ENCODE results near the gene SLCO2A1. TPM values are rescaled to one million over a fixed set of nuclear protein-coding genes. Genes with fewer than 3 reads are reported as not detected.

SLCO2A1 gene
- total RNA-seq, 1 experiment from 2014 or later, result not detected

DNA sequence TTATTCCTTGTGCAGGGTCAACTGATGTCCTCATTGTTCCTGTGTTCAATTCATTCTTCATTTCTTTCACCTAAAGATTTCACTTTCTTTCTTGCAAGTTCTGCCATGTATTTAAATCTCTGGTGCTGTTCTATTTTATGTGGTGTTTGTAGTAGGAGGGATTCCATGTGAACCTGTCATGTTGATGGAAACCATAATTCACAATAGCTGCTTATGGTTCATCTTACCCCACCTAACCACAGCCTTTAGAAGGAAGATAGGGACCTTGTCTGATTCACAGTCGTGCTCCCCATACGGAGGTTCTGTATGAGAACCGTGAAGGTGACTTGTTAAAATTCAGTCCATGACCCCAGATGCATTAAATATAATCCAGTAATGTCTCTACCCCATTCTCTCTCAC lies 21.9 kb downstream of the SLCO2A1 start:
- Histone ChIP-seq H3K4me3 (no peak overlapping the region), H3K27ac (no peak overlapping the region), H3K27me3 (no peaks in the 10 kb centered on the region), H3K4me1 (peaks cover 11% of the 10 kb centered on the region; the same call in 1 of the 2 replicates), H3K36me3 (no peaks in the 10 kb centered on the region), H3K9me3 (replicated peaks) (peaks cover 8% of the 10 kb centered on the region)
- no peak for DNase-seq

DNA sequence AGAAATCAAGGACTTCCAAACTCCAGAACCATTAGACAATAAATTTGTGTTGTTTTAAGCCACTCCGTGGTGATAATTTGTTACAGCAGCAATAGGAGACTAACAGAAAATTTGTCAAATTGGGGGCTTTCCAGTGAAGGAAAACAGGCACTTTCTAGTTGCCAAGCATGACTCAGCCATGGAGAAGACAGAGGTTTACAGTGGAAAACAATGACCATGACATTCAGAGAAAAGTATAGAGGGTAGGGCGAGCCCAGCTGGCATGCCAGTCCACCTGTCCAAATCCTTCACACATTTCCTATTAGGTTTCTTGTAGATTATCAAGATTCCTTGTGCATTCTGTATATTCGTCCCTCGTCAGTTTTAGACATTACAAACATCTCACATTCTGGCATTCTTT lies 24.9 kb downstream of the SLCO2A1 start:
- H3K4me3 ChIP-seq, result no peak overlapping the region
- DNase-seq, result peak; percentile 74 to 86
- H3K27me3 ChIP-seq, result no peaks in the 10 kb centered on the region
- H3K9me3 ChIP-seq (replicated peaks), result peaks cover 8% of the 10 kb centered on the region
- no peaks in the 10 kb centered on the region for H3K36me3 ChIP-seq
- peak overlapping the region; percentile 60 for H3K27ac ChIP-seq
- peaks cover 11% of the 10 kb centered on the region; the same call in 1 of the 2 replicates for H3K4me1 ChIP-seq

DNA sequence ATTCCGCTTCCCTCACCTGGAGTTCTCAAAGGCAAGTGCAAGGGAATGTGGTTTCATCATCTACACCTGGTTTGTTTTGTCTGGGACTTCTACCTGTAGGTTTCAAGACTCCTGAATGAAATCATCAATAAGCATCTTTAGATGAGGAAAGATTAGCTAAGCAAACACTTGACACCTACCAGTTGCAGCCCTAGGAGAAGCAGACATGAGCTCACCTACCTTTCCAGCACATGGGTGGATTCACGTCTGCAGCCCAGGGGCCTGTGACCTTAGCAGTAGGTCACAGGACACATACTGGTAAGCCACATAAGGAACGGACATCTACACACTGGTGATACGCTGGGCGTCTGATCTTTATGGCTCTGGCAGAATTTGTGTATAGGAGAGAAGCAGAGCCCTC lies 26.7 kb downstream of the SLCO2A1 start:
- no peaks in the 10 kb centered on the region for H3K36me3 ChIP-seq
- no peak overlapping the region for H3K27ac ChIP-seq
- H3K9me3 ChIP-seq (replicated peaks), result peaks cover 8% of the 10 kb centered on the region
- no peak overlapping the region for H3K4me3 ChIP-seq
- no peak for DNase-seq
- peaks cover under 1% of the 10 kb centered on the region; the same call in 1 of the 2 replicates for H3K4me1 ChIP-seq
- no peaks in the 10 kb centered on the region for H3K27me3 ChIP-seq

- Histone ChIP-seq H3K4me3 (no peak overlapping the region), H3K9me3 (replicated peaks) (peaks cover 8% of the 10 kb centered on the region), H3K36me3 (no peaks in the 10 kb centered on the region), H3K27me3 (no peaks in the 10 kb centered on the region), H3K4me1 (no peaks in the 10 kb centered on the region), H3K27ac (no peak overlapping the region)
- no peak for DNase-seq
Observed at GRCh38 chr3:134002306-134002705, 27.4 kb downstream of the SLCO2A1 start.

GRCh38 chr3:134001251-134001650 lies 28.5 kb downstream of the SLCO2A1 start:
- no peaks in the 10 kb centered on the region for H3K36me3 ChIP-seq
- no peak for DNase-seq
- H3K9me3 ChIP-seq (replicated peaks), result peaks cover 8% of the 10 kb centered on the region
- H3K4me1 ChIP-seq, result peaks cover 6% of the 10 kb centered on the region; the same call in 1 of the 2 replicates
- no peak overlapping the region for H3K4me3 ChIP-seq
- no peaks in the 10 kb centered on the region for H3K27me3 ChIP-seq
- H3K27ac ChIP-seq, result no peak overlapping the region

- no peak overlapping the region for H3K27ac ChIP-seq
- H3K36me3 ChIP-seq, result no peaks in the 10 kb centered on the region
- H3K27me3 ChIP-seq, result no peaks in the 10 kb centered on the region
- no peak for DNase-seq
- H3K4me1 ChIP-seq, result peaks cover 10% of the 10 kb centered on the region; the same call in 1 of the 2 replicates
- H3K4me3 ChIP-seq, result no peak overlapping the region
- H3K9me3 ChIP-seq (replicated peaks), result peaks cover 8% of the 10 kb centered on the region
Observed at GRCh38 chr3:133999891-134000685, 29.6 kb downstream of the SLCO2A1 start.

DNA sequence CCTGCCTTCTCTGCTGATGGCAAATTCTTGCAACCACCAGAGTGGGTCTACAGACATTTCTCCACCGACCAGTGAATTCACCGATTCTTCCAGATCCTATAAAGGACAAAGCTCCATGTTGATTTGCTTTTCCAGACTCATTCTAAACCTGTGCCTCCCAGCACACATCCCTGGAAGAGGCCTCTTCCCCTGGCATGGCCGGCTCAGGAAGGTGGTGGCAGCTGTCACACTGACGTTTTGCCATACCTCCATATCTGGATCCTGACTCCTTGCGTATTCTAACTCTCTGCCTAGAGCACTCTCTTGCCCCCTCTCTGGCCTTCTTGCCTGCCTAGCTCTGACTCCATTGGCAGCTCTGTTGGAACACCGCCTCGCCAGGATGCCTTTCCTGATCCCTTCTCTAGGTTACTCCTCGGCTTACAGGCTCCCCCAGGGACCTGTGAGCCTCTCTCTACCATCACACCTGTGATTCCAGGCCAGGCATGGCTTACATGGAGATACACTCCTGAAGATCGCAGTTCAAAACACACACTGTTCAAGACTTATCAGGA lies 31.0 kb downstream of the SLCO2A1 start:
- H3K4me3 ChIP-seq, result no peak overlapping the region
- no peaks in the 10 kb centered on the region for H3K27me3 ChIP-seq
- DNase-seq, result no peak
- H3K36me3 ChIP-seq, result no peaks in the 10 kb centered on the region
- H3K27ac ChIP-seq, result no peak overlapping the region
- peaks cover 10% of the 10 kb centered on the region; the same call in 1 of the 2 replicates for H3K4me1 ChIP-seq
- no peaks in the 10 kb centered on the region; the same call in 1 of the 2 replicates for H3K9me3 ChIP-seq (replicated peaks)

- H3K4me1 ChIP-seq, result peaks cover 10% of the 10 kb centered on the region; the same call in 1 of the 2 replicates
- no peak overlapping the region for H3K4me3 ChIP-seq
- H3K27me3 ChIP-seq, result no peaks in the 10 kb centered on the region
- no peaks in the 10 kb centered on the region for H3K36me3 ChIP-seq
- H3K9me3 ChIP-seq (replicated peaks), result no peaks in the 10 kb centered on the region
- no peak overlapping the region for H3K27ac ChIP-seq
- DNase-seq, result no peak
Observed at GRCh38 chr3:133997871-133998635, 31.7 kb downstream of the SLCO2A1 start.

GRCh38 chr3:133996996-133997395 lies 32.7 kb downstream of the SLCO2A1 start:
- no peak for DNase-seq
- peaks cover 10% of the 10 kb centered on the region; the same call in 1 of the 2 replicates for H3K4me1 ChIP-seq
- no peak overlapping the region for H3K4me3 ChIP-seq
- H3K9me3 ChIP-seq (replicated peaks), result no peaks in the 10 kb centered on the region
- no peaks in the 10 kb centered on the region for H3K27me3 ChIP-seq
- H3K27ac ChIP-seq, result no peak overlapping the region
- no peaks in the 10 kb centered on the region for H3K36me3 ChIP-seq

- Histone ChIP-seq H3K4me1 (peaks cover 10% of the 10 kb centered on the region; the same call in 1 of the 2 replicates), H3K36me3 (no peaks in the 10 kb centered on the region), H3K27me3 (no peaks in the 10 kb centered on the region), H3K27ac (no peak overlapping the region), H3K9me3 (replicated peaks) (no peaks in the 10 kb centered on the region), H3K4me3 (no peak overlapping the region)
- DNase-seq, result peak; percentile 67 to 74
Observed at GRCh38 chr3:133996251-133996661, 33.5 kb downstream of the SLCO2A1 start.

DNA sequence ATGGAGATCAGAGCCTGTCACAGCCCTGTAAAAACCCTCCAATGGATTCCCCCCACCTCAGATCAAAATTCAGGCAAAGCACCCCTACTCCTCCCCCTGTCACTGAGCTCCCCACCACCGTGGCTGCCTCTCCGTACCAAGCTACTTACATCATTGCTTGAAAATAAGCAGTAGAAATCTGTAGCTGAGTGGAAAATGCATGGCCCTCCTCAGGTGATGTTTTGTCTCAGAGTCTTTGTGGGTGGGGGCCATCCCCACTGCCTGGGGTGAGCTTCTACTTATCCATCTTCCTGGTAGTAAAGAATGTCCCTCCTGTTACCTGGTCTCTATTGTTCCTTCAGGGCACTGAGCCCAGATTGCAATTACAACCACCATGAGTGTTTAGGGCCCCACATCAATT lies 34.5 kb downstream of the SLCO2A1 start:
- peaks cover 10% of the 10 kb centered on the region; the same call in 1 of the 2 replicates for H3K4me1 ChIP-seq
- no peaks in the 10 kb centered on the region for H3K36me3 ChIP-seq
- H3K27ac ChIP-seq, result no peak overlapping the region
- no peaks in the 10 kb centered on the region for H3K9me3 ChIP-seq (replicated peaks)
- no peak overlapping the region for H3K4me3 ChIP-seq
- DNase-seq, result no peak
- H3K27me3 ChIP-seq, result no peaks in the 10 kb centered on the region

DNA sequence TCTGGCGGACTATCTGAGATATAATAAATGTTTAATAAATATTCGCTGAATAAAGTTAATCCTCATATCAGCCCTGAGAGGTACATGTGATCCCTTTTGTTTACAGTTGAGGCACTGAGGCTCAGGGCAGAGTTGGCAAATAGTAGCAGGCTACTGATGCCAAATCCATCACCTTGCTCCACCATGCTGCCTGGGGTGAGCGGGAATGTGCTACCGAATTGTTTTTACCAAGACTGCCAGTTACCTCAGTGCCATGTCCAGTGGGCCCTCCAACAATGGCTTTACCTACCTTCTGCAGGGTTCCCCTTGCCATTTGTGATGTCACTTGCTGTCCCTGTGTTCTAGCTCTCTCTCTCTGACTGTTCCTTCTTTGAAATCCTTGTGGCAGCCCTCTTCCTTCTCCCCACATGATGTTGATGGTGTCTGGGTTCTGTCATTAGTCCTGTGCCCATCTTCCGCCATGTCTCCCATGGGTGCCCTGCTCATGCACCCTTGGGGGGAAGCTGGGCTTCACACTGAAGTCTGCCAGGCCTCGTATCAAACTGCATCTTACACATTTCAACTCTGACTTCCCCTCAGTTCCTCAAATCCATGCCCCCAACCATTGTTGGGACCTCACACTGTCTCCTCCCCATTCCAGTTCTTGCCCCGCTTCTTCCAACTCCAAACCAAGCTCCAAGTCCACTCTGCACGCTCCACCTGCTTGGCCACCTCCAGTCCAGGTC lies 35.4 kb downstream of the SLCO2A1 start:
- H3K27ac ChIP-seq, result no peak overlapping the region
- H3K4me3 ChIP-seq, result no peak overlapping the region
- H3K4me1 ChIP-seq, result peaks cover 10% of the 10 kb centered on the region; the same call in 1 of the 2 replicates
- no peaks in the 10 kb centered on the region for H3K36me3 ChIP-seq
- no peaks in the 10 kb centered on the region for H3K9me3 ChIP-seq (replicated peaks)
- DNase-seq, result no peak
- H3K27me3 ChIP-seq, result no peaks in the 10 kb centered on the region

GRCh38 chr3:133992951-133993620 lies 36.6 kb downstream of the SLCO2A1 start:
- no peaks in the 10 kb centered on the region for H3K36me3 ChIP-seq
- H3K27me3 ChIP-seq, result no peaks in the 10 kb centered on the region
- H3K9me3 ChIP-seq (replicated peaks), result no peaks in the 10 kb centered on the region
- H3K4me1 ChIP-seq, result peaks cover 10% of the 10 kb centered on the region; the same call in 1 of the 2 replicates
- H3K27ac ChIP-seq, result no peak overlapping the region
- DNase-seq, result no peak
- H3K4me3 ChIP-seq, result no peak overlapping the region

DNA sequence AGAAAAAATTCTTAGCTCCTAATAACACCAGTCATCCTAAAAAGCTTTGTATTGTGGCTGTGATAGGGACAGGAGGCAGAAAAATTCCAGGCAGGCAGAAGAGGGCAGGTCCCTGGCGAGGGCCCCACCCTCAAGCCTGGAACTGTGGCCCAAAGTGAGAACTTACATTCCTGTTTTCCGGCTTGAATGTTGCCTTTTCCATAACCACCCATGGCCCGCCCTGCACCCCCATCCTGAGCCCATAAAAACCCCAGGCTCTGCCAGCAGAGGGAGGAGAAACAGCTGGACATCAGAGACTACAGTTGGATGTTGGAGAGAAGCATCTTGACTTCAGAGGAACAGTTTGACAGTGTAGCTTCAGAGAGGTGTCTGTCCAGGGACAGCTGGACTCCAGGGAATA lies 37.3 kb downstream of the SLCO2A1 start:
- Histone ChIP-seq H3K4me3 (no peak overlapping the region), H3K9me3 (replicated peaks) (no peaks in the 10 kb centered on the region), H3K27me3 (0 out of 2 replicates have a peak, but pooled peaks cover 2% of the 10 kb centered on the region), H3K36me3 (no peaks in the 10 kb centered on the region), H3K4me1 (peaks cover 10% of the 10 kb centered on the region; the same call in 1 of the 2 replicates), H3K27ac (no peak overlapping the region)
- DNase-seq, result no peak

All from SJCRH30 (cell line).